GM12878 (cell line): ENCODE results near the gene BLTP1. TPM values are rescaled to one million over a fixed set of nuclear protein-coding genes. Genes with fewer than 3 reads are reported as not detected.

Experiments
- ATAC-seq: fragments of 200-7000 bp; cut with Tn5 transposase; 3 replicates; pipeline ENCODE4 v1.9.1; 2020; ENCODE audit warnings: mild to moderate bottlenecking, moderate library complexity
- BruUV-seq: library from RNA; stranded (reverse); fragments of 400-500 nt; replicated peaks from 2 replicates; lab custom pipeline; 2021; lab: Mats Ljungman, UMichigan
- CTCF ChIA-PET: fragments of 300-600 bp; sonication (Branson Sonifier 250); formaldehyde crosslinking; extraction: SDS; loops from one replicate; lab custom pipeline; 2021; ENCODE audit warnings: inconsistent platforms; lab: Yijun Ruan, JAX
- POLR2A ChIA-PET: fragments of 350-600 bp; formaldehyde crosslinking; extraction: SDS; loops from one replicate; lab custom pipeline; 2021; ENCODE audit warnings: inconsistent platforms; lab: Charles Lee
- RAD21 ChIA-PET: fragments of 300-600 bp; sonication (Branson Sonifier 250); formaldehyde crosslinking; loops from one replicate; lab custom pipeline; 2023; ENCODE audit warnings: antibody characterized with exemption; ENCODE audit not compliant: unreplicated experiment; lab: Charles Lee
- SMC1A ChIA-PET: fragments of 300-600 bp; sonication (Branson Sonifier 250); formaldehyde crosslinking; loops from one replicate; lab custom pipeline; 2023; ENCODE audit not compliant: unreplicated experiment, uncharacterized antibody; lab: Charles Lee
- DNase-seq: peaks from one replicate; pipeline ENCODE4 v3.0.0-alpha.2; 2011; ENCODE audit warnings: low read depth, low spot score
- FAIRE-seq: peaks from 3 replicates; lab custom pipeline; 2011; peaks lifted over from hg19 to GRCh38; lab: Jason Lieb, UNC
- H2AFZ ChIP-seq: 2 replicates; pipeline ENCODE4 v1.6.0; 2011; ENCODE audit warnings: low read depth, low read length, control low read depth; ENCODE audit not compliant: control insufficient read depth
- H3K27ac ChIP-seq: 2 replicates; pipeline ENCODE4 v1.5.1; 2011; ENCODE audit warnings: control low read depth; ENCODE audit not compliant: control insufficient read depth, insufficient read depth
- H3K27me3 ChIP-seq, 2 experiments: replicated peaks in 1 of 2; 2 replicates each; pipeline versions ENCODE4 v1.6.0 to v1.6.1; 2011; ENCODE audit warnings: low read length in 1 of 2; ENCODE audit not compliant: control insufficient read depth in 2 of 2, insufficient read depth in 2 of 2
- H3K36me3 ChIP-seq, 2 experiments: 2 replicates each; pipeline ENCODE4 v1.5.1; 2011; ENCODE audit warnings: low read length in 1 of 2; ENCODE audit not compliant: control insufficient read depth in 2 of 2, insufficient read depth in 2 of 2
- H3K4me1 ChIP-seq: 2 replicates; pipeline ENCODE4 v1.6.1; 2011; ENCODE audit warnings: mild to moderate bottlenecking, low read length, moderate library complexity, mixed read lengths; ENCODE audit not compliant: control insufficient read depth, insufficient read depth
- H3K4me2 ChIP-seq: 2 replicates; pipeline ENCODE4 v1.6.0; 2011; ENCODE audit warnings: control low read depth; ENCODE audit not compliant: control insufficient read depth, insufficient read depth
- H3K4me3 ChIP-seq: fragments of 200-600 bp; sonication (generic); 2 replicates; pipeline ENCODE4 v1.5.1; 2016
- H3K79me2 ChIP-seq: 2 replicates; pipeline ENCODE4 v1.6.0; 2011; ENCODE audit warnings: low read length; ENCODE audit not compliant: control insufficient read depth, insufficient read depth
- H3K9ac ChIP-seq: 2 replicates; pipeline ENCODE4 v1.8.0; 2011; ENCODE audit warnings: low read length, control low read depth, mixed read lengths; ENCODE audit not compliant: control insufficient read depth, insufficient read depth
- H3K9me3 ChIP-seq: replicated peaks from 3 replicates; pipeline ENCODE4 v1.5.1; 2011; ENCODE audit warnings: mild to moderate bottlenecking, low read length; ENCODE audit not compliant: control insufficient read depth, insufficient read depth
- H4K20me1 ChIP-seq: 2 replicates; pipeline ENCODE4 v1.6.0; 2011; ENCODE audit not compliant: control insufficient read depth, insufficient read depth
- ASH2L ChIP-seq: fragments of 300-600, 200-600 bp; sonication (generic); IDR thresholded peaks from 2 replicates; pipeline ENCODE4 v1.6.1; 2017; ENCODE audit warnings: low read depth, mild to moderate bottlenecking, borderline replicate concordance
- BACH1 ChIP-seq: fragments of 450-650 bp; IDR thresholded peaks from 2 replicates; pipeline ENCODE4 v1.6.1; 2017; ENCODE audit warnings: mild to moderate bottlenecking, borderline replicate concordance
- CBX3 ChIP-seq: fragments of 200-600 bp; sonication (generic); IDR thresholded peaks from 2 replicates; pipeline ENCODE4 v1.6.1; 2016; ENCODE audit warnings: low read depth, borderline replicate concordance
- MEF2B ChIP-seq: fragments of 450-650 bp; IDR thresholded peaks from 2 replicates; pipeline ENCODE4 v1.6.1; 2018; ENCODE audit warnings: mild to moderate bottlenecking, moderate library complexity; ENCODE audit not compliant: partially characterized antibody, poor library complexity, severe bottlenecking
- MTA3 ChIP-seq: IDR thresholded peaks from 2 replicates; pipeline ENCODE4 v1.6.1; 2012; ENCODE audit warnings: low read length, inconsistent platforms, borderline replicate concordance
- MYB ChIP-seq: fragments of 150-350 bp; IDR thresholded peaks from 2 replicates; pipeline ENCODE4 v1.6.1; 2014; ENCODE audit warnings: mild to moderate bottlenecking, low read depth, low read length, borderline replicate concordance
- MYC ChIP-seq: IDR thresholded peaks from 2 replicates; pipeline ENCODE4 v1.6.1; 2011; ENCODE audit warnings: mild to moderate bottlenecking, low read length, moderate library complexity, inconsistent platforms; ENCODE audit not compliant: insufficient read depth, insufficient replicate concordance, insufficient read length, severe bottlenecking
- NR2C2 ChIP-seq: IDR thresholded peaks from 2 replicates; pipeline ENCODE4 v1.6.1; 2011; ENCODE audit warnings: borderline replicate concordance, low read depth; ENCODE audit not compliant: control insufficient read depth, insufficient read length
- PKNOX1 ChIP-seq: fragments of 450-650 bp; IDR thresholded peaks from 2 replicates; pipeline ENCODE4 v1.6.1; 2016; ENCODE audit warnings: mild to moderate bottlenecking
- RB1 ChIP-seq: fragments of 450-650 bp; formaldehyde crosslinking; IDR thresholded peaks from 2 replicates; pipeline ENCODE4 v1.6.1; 2017; ENCODE audit warnings: mild to moderate bottlenecking, borderline replicate concordance
- SUPT20H ChIP-seq: IDR thresholded peaks from 2 replicates; pipeline ENCODE4 v1.6.1; 2011; ENCODE audit warnings: low read depth, mild to moderate bottlenecking, low read length, moderate library complexity, borderline replicate concordance; ENCODE audit not compliant: control insufficient read depth
- ZBTB33 ChIP-seq: fragments of 450-650 bp; IDR thresholded peaks from 2 replicates; pipeline ENCODE4 v1.6.1; 2017; ENCODE audit warnings: mild to moderate bottlenecking
- WGBS: methylation state at CpG from one replicate; pipeline ENCODE4 v1.1.6; 2016; ENCODE audit warnings: low lambda C conversion rate; ENCODE audit not compliant: insufficient replicate concordance, insufficient coverage; ENCODE audit errors: missing lambda C conversion rate; 5-methylcytosine and 5-hydroxymethylcytosine counted together
- in situ Hi-C: fragments of 300-500 bp; cut with MboI; formaldehyde crosslinking; loops from 9 replicates; pipeline ENCODE4 v1.14.3; 2018; ENCODE audit warnings: mixed read lengths
- intact Hi-C: fragments of 100-400 bp; cut with micrococcal nuclease; formaldehyde crosslinking; loops from one replicate; pipeline ENCODE4 v1.14.2; 2022; ENCODE audit not compliant: unreplicated experiment
- polyA plus RNA-seq, 11 experiments: library from polyadenylated mRNA; depleted of rRNA in 4 of 11; unstranded in 6 of 11; stranded (reverse) in 5 of 11; fragments of >200 nt; fragmentation: Nextera tagmentation in 4 of 11; fragmentation: Illumina TruSeq in 1 of 11; extraction: Ambion mirVana in 4 of 11; extraction: Trizol in 1 of 11; gene quantifications; 1 replicate in 1 of 11; 2 replicates in 10 of 11; pipeline versions ENCODE4 v1.2.1 to v1.2.3, GENCODE V29; 2011 to 2016; ENCODE audit warnings: inconsistent platforms in 2 of 11, missing spikeins in 2 of 11, low read depth in 1 of 11
- total RNA-seq, 4 experiments: library from RNA; depleted of rRNA in 3 of 4; stranded (reverse); fragments of >200 nt in 3 of 4; fragmentation: Illumina TruSeq in 1 of 4; extraction: Trizol in 1 of 4; gene quantifications; 2 replicates each; pipeline versions ENCODE4 v1.2.1 to v1.2.3, GENCODE V29; 2013 to 2021

BLTP1 gene
- total and polyA plus RNA-seq, 10 of the 15 experiments (the other 5 are each of a cell fraction or from before 2014, with no cell fraction given): 3.4 to 38.1 (median 16.3) TPM

GRCh38 chr4:122167369-122167768 is 15.2 kb downstream of the BLTP1 start:
- CTCF ChIA-PET: interaction anchor here (1.0 to 1.1 kb wide), 2 partner anchors 11 to 1450 kb away, joined by 3 to 4 read pairs; no protein-coding TSS in a partner anchor
- H3K79me2 ChIP-seq: no peaks in the 10 kb centered on the region

More at GRCh38 chr4:122167369-122167768, 15.2 kb downstream of the BLTP1 start:
- no peaks in the 10 kb centered on the region for H3K27me3 ChIP-seq
- FAIRE-seq (no peak), ATAC-seq (no peak), DNase-seq (no peak)
- ChIA-PET RAD21 (no interaction called here), SMC1A (interaction anchor here (0.6 to 1.3 kb wide), 2 partner anchors 12 to 442 kb away, joined by 3 read pairs; no protein-coding TSS in a partner anchor), POLR2A (no interaction called here)
- no peak overlapping the region for H3K27ac ChIP-seq
- in situ Hi-C loops: no loop called here
- peaks cover 0 to 3% of the 10 kb centered on the region in 2 experiments; a peak in 1 of 4 replicates for H3K36me3 ChIP-seq
- BruUV-seq: no TSS peak
- H4K20me1 ChIP-seq: no peaks in the 10 kb centered on the region
- 94% methylated on average over 4 of the region's 4 CpGs for WGBS
- TF ChIP-seq PKNOX1: no peak
- no peak for TF ChIP-seq BACH1
- no peak for TF ChIP-seq MTA3
- no peak for TF ChIP-seq MYB
- TF ChIP-seq SUPT20H: no peak
- no peak for TF ChIP-seq ASH2L
- TF ChIP-seq NR2C2: no peak
- no peak for TF ChIP-seq MYC
- TF ChIP-seq RB1: no peak
- TF ChIP-seq ZBTB33: no peak
- no peak for TF ChIP-seq CBX3
- TF ChIP-seq MEF2B: no peak
- intact Hi-C loops: no loop called here
- no peak overlapping the region for H3K4me3 ChIP-seq
- H2AFZ ChIP-seq: no peak overlapping the region
- no peak overlapping the region for H3K9ac ChIP-seq
- no peaks in the 10 kb centered on the region for H3K4me1 ChIP-seq
- H3K4me2 ChIP-seq: no peak overlapping the region
- no peaks in the 10 kb centered on the region for H3K9me3 ChIP-seq
